Endothelial cell of umbilical vein (primary cell): ENCODE results near the gene PARN.

Experiments
- CTCF ChIP-seq, 2 donors: IDR thresholded peaks; 1 replicate in 1 of 2; 2 replicates in 1 of 2; pipeline ENCODE4 v1.5.1; 2011; ENCODE audit warnings: low read length in 2 of 2, mild to moderate bottlenecking in 2 of 2, moderate library complexity in 2 of 2, control low read depth in 1 of 2, inconsistent platforms in 1 of 2, low read depth in 1 of 2; ENCODE audit not compliant: insufficient read depth in 1 of 2; ENCODE audit errors: extremely low read depth in 1 of 2
- EZH2 ChIP-seq: IDR thresholded peaks from 2 replicates; pipeline ENCODE4 v1.6.1; 2012; ENCODE audit warnings: borderline replicate concordance, low read depth, mild to moderate bottlenecking, moderate library complexity, low read length, inconsistent platforms; ENCODE audit not compliant: severe bottlenecking
- MAX ChIP-seq: IDR thresholded peaks from 2 replicates; pipeline ENCODE4 v1.6.1; 2011; ENCODE audit not compliant: insufficient read depth, insufficient read length
- MYC ChIP-seq: IDR thresholded peaks from one replicate; pipeline ENCODE4 v1.6.1; 2011; ENCODE audit warnings: mild to moderate bottlenecking, low read depth, low read length
- POLR2A ChIP-seq: IDR thresholded peaks from 2 replicates; pipeline ENCODE4 v1.6.1; 2012; ENCODE audit warnings: low read depth, mild to moderate bottlenecking, control low read depth, low read length
- POLR2AphosphoS5 ChIP-seq: IDR thresholded peaks from 2 replicates; pipeline ENCODE4 v1.6.1; 2012; ENCODE audit warnings: low read depth, mild to moderate bottlenecking, control low read depth, low read length, moderate library complexity; ENCODE audit not compliant: insufficient read depth

GRCh38 chr16:14407786-14408399 lies 222.2 kb downstream of the PARN start:
- no peak for TF ChIP-seq CTCF (IDR thresholded peaks at IDR 0.05; ENCODE audit: extremely low read depth in 1 of 2, insufficient read depth in 1 of 2, low read depth in 1 of 2, low read length in 2 of 2)
- TF ChIP-seq MAX, result no peak
- no peak for TF ChIP-seq POLR2A
- no peak for TF ChIP-seq POLR2AphosphoS5
- TF ChIP-seq MYC, result no peak
- no peak for TF ChIP-seq EZH2
